ENCODE measurements around the gene ATXN7.

DNA sequence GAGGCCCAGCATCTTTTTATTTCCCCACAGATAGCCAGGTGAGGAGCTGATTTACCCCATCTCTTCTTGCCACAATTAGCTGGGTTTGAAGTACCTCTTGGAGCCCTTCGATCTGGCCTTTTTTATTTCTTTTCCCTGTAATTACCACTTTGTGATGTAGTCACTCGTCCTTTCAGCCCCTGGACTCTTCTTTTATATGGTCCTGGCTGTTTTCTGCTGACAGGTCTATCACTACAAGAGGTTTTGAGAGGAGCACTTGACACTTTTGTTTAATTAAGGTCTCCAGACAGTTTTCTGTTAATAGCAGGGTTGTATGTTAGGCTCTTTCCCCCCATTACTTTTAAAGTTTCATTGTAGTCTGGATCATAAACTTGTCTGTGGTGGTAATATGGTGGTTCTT, 11.8 kb downstream of the ATXN7 start:
- TF ChIP-seq, protein P1, sequence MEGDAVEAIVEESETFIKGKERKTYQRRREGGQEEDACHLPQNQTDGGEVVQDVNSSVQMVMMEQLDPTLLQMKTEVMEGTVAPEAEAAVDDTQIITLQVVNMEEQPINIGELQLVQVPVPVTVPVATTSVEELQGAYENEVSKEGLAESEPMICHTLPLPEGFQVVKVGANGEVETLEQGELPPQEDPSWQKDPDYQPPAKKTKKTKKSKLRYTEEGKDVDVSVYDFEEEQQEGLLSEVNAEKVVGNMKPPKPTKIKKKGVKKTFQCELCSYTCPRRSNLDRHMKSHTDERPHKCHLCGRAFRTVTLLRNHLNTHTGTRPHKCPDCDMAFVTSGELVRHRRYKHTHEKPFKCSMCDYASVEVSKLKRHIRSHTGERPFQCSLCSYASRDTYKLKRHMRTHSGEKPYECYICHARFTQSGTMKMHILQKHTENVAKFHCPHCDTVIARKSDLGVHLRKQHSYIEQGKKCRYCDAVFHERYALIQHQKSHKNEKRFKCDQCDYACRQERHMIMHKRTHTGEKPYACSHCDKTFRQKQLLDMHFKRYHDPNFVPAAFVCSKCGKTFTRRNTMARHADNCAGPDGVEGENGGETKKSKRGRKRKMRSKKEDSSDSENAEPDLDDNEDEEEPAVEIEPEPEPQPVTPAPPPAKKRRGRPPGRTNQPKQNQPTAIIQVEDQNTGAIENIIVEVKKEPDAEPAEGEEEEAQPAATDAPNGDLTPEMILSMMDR (conservative IDR thresholded peaks at IDR 0.05; ENCODE audit: low read depth, low read length): no peak
- no peak for TF ChIP-seq MXI1 (IDR thresholded peaks at IDR 0.05; ENCODE audit: borderline replicate concordance, low read depth, low read length)
- TF ChIP-seq, protein P2, sequence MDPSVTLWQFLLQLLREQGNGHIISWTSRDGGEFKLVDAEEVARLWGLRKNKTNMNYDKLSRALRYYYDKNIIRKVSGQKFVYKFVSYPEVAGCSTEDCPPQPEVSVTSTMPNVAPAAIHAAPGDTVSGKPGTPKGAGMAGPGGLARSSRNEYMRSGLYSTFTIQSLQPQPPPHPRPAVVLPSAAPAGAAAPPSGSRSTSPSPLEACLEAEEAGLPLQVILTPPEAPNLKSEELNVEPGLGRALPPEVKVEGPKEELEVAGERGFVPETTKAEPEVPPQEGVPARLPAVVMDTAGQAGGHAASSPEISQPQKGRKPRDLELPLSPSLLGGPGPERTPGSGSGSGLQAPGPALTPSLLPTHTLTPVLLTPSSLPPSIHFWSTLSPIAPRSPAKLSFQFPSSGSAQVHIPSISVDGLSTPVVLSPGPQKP (IDR thresholded peaks at IDR 0.05; ENCODE audit: borderline replicate concordance, low read depth, low read length): no peak
